Fibroblast of the aortic adventitia (primary cell): ENCODE measurements around the gene ENPEP. TPM values are rescaled to one million over a fixed set of nuclear protein-coding genes. Genes with fewer than 3 reads are reported as not detected.

Experiments
- DNase-seq: peaks from one replicate; pipeline ENCODE4 v3.0.0-alpha.2; 2010; ENCODE audit warnings: low read depth
- H3K4me3 ChIP-seq: 2 replicates; pipeline ENCODE4 v1.5.1; 2011; ENCODE audit warnings: low read depth, mild to moderate bottlenecking, control low read depth, low read length, moderate library complexity
- total RNA-seq: library from RNA; depleted of rRNA; stranded (reverse); fragments of >200 nt; gene quantifications from 2 replicates; pipeline ENCODE4 v1.2.3, GENCODE V29; 2012; ENCODE audit warnings: low replicate concordance
- TF ChIP-seq, protein P1 (sequence below): IDR thresholded peaks from 2 replicates; pipeline ENCODE4 v1.5.1; 2011; ENCODE audit warnings: mild to moderate bottlenecking, low read length, control low read depth, inconsistent platforms; ENCODE audit not compliant: insufficient read depth

Gene ENPEP
- total RNA-seq, 1 donor, result 0.54 TPM

DNA sequence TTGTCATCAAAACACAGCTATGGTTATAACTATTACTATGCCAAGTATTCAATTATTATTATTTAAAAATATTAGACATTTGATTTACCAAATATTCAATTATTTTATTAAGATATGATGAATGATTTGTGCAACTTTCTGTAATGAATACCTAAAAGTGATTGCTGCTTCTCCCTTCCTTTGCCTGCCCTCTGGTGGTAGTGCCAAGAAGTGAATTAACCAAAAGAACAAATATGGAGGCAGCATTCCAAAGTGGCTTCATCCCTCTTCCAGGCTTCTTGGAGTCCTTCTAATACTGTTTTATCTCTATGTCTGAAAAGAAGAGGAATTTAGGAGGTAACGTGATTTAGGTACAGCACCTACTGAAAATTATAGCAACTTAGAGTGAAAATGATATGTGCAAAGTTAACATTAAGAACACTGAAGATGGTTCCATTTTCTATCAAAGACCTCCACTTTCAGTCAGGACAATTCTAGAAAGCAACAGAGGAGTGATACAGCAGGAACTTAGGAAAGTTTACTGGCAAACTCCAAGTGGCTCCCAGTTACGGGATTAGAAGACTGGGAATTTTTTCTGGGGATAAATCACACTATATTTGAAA lies 43.0 kb downstream of the ENPEP start:
- TF ChIP-seq, protein P1, sequence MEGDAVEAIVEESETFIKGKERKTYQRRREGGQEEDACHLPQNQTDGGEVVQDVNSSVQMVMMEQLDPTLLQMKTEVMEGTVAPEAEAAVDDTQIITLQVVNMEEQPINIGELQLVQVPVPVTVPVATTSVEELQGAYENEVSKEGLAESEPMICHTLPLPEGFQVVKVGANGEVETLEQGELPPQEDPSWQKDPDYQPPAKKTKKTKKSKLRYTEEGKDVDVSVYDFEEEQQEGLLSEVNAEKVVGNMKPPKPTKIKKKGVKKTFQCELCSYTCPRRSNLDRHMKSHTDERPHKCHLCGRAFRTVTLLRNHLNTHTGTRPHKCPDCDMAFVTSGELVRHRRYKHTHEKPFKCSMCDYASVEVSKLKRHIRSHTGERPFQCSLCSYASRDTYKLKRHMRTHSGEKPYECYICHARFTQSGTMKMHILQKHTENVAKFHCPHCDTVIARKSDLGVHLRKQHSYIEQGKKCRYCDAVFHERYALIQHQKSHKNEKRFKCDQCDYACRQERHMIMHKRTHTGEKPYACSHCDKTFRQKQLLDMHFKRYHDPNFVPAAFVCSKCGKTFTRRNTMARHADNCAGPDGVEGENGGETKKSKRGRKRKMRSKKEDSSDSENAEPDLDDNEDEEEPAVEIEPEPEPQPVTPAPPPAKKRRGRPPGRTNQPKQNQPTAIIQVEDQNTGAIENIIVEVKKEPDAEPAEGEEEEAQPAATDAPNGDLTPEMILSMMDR, result peak; percentile 83
- DNase-seq, result peak; percentile 43

DNA sequence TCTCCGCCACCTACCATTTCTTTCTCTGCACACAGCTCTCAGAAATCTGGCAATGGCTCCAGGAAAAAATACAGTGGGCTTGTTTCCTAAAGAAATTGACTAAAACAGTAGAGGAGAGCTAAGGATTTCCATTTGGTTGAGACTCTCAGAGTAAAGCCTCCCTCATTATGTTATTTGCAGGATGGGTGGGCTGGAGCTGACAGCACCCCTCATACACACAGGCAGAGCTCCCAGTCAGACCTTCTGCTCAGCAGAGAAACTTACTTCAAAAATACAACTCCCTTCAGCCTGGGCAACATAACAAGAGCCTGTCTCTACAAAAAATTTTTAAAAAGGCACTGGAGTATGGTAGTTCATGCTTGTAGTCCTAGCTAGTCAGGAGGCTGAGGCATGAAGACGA lies 44.9 kb downstream of the ENPEP start:
- H3K4me3 ChIP-seq, result no peak overlapping the region
- TF ChIP-seq, protein P1, result no peak
- DNase-seq, result no peak

More for the DNA sequence above, 43.0 kb downstream of the ENPEP start:
- no peak overlapping the region for H3K4me3 ChIP-seq

DNA sequence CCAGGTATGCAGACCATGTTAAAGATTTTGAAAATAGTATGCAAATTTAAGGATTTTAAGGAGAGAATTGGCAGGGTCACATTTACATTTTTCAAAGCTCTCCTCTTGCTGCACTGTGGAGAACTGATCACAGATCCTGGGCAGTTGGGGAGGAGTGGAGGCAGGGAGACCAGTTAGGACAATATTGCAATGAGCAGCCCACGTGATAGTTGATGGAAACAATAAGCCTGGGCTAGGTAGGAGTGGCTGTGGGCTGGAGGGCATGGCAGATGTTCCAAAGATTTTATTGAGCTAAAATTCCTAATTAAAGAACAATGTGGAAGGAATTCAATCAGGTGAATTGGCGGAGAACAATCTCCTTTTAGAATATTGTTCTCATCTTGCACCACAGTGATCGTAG lies 50.6 kb downstream of the ENPEP start:
- TF ChIP-seq, protein P1, result no peak
- DNase-seq, result no peak
- H3K4me3 ChIP-seq, result no peak overlapping the region

DNA sequence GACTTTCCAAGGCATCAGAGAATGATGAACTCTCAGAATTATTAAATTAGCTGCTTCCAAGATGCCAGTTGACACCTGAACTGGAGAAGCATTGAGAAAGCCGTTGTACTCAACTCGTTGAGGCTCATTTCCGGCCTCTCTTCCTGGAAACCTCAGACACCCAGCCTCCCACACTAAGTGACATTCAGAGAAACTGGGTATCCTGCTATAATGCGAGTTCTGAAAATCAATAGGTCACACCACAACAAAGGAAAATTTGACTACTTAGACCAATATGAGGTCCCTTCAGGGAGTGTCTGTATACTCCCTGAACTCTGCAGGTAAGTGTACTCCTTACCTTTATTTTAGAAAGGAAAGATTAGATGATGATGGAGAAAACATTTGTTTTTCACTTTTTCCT lies 51.2 kb downstream of the ENPEP start:
- no peak overlapping the region for H3K4me3 ChIP-seq
- DNase-seq, result no peak

DNA sequence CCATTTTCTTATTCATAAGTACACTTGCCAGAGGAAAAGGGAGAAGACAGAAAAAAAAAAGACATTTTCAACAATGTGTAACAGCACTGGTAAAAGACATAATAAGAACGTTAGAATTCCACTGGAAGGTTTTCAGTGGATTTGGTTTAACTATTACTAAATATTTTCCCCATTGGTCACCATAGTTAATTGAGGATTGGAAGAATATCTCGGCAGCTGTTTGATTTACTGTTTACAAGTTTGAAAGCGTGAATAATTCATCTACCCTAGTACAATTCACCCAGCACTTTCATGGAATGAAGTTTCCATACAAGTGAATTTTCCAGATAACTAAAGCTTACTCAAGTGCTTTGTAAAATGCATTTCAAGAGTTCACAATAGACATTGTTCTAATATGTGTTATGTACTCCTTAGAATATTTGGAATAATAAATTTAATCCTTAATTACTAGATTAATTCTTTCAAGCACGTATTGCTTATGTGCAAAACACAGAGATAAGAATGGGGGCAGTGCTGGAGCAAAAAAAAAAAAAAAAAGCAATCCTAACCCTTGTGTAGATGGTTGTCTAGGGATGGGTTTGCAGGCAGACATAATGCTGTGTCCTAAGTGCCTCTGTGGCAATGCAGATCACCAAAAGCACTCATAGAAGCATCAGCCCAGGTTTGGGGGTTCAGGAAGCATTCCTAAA lies 57.1 kb downstream of the ENPEP start:
- TF ChIP-seq, protein P1, result no peak
- H3K4me3 ChIP-seq, result no peak overlapping the region
- no peak for DNase-seq

More for the DNA sequence above, 51.2 kb downstream of the ENPEP start:
- TF ChIP-seq, protein P1, result no peak

DNA sequence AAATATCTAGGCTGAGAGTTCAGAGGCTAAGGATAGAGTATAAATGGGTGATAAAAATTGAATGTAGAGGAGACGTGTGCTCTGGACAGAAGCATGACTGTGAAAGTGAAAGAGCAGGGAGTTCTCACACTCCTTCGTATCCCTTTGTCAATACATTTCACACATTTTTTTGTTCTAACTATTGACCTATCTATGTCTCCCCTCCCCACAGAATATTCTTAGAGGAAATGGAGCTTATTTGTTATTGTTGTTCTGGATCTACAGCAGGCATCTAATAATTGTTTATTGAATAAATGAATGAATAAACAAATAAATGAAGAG lies 57.6 kb downstream of the ENPEP start:
- TF ChIP-seq, protein P1, result no peak
- H3K4me3 ChIP-seq, result no peak overlapping the region
- DNase-seq, result no peak
